ENCODE results near the gene C9orf153.
"Not testable (repeated sequence)": the region's sequence is repeated elsewhere in the genome, so short reads cannot be mapped to it uniquely, and the experiment has no call there.

Gene C9orf153

DNA sequence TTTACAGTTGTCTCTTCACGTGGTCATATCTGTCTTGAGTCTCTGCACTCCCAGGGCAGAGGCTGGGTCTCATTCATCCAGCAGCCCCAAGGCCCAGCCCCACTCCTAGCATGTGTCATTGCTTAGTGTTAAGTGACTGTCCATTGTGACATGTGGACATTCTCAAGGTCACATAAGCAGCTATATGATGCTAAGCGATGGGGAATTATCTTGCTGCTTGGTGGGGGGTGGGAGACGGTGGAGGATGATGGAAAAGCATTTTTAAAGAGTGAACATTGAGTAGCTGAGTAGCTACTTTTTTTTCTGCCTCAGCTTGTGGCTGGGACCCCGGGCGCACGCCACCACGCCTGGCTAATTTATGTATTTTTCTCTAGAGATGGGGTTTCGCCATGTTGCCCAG lies at the start of gene C9orf153:
Gene C9orf153 (minus strand): TSS at position 101 of the 400 bp plus-strand sequence. CDS start 30,054 bp downstream, outside the sequence.
- no peak for DNase-seq (ENCODE audit: low read depth)

DNA sequence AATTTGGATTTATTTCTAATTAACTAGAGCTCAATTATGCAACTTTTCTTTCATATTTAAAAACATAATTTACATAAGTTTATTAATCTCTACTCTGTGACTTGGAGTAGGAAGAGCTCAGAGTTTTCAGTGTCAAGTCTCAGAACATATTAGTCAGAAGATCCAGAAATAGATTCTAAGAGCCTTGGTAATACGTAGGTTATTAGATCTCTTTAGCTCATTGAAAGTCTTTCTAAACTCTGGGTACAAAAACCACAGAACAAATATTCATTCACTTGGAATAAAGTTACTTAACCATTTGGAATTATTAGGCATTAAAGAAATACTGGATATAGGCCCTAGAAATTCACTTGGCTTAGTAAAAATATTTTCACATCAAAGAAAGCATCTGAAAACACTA lies 49.2 kb upstream of the C9orf153 start:
- DNase-seq (ENCODE audit: low read depth) = no peak

GRCh38 chr9:86304236-86304730 lies 44.8 kb upstream of the C9orf153 start:
- no peak for DNase-seq (ENCODE audit: low read depth)

DNA sequence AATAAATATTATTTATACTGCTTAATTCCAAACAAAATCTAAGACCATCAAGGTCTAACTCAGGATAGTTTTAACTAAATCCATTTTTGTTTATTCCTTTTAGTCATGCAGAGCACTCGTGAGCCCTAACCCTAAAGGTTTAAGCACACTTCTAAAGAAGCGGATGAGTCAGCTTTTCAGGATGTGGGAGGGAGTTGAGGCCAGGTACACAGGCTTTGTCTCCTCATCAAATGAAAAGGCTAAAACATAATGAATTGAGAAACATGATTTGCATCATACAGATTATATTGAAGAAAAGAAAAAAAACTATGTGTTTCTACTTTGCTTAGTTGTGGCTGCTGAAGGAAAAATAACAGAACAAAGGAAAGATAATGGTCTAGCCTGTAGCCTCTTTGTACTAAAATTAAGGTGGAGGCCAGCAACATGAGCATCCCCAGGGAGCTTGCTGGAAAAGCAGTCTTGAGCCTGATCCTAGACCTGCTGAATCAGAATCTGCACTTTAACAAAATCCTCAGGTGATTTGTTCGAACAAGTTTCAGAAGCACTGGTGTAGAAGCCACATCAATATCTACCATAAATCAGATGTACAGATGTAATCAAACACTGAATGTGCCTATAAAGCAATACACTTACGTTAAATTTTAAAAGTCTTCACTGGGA lies 44.0 kb upstream of the C9orf153 start:
- DNase-seq (ENCODE audit: low read depth) = no peak

GRCh38 chr9:86301686-86302085 lies 42.2 kb upstream of the C9orf153 start:
- no peak for DNase-seq (ENCODE audit: low read depth)

DNA sequence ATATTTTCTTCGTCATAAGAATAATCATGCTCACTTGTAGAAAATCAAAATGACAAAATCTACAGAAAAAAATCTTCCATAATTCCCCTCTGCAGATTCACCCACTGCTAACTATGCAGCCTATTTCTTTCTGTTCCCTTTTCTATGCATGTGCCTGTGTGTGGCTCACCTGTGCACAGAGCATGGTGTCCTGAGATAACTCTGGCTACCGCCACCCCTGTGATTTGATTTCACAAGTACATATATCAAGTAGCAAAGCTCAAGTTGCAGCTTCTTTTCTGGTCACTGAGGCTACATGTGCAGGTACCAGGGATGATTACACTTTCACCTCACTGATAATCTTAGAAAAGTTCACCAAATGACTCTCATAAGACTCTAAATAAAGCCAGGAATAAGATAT lies 41.2 kb upstream of the C9orf153 start:
- DNase-seq (ENCODE audit: low read depth) = no peak

- DNase-seq (ENCODE audit: low read depth) = no peak
Observed at GRCh38 chr9:86298873-86299272, 39.4 kb upstream of the C9orf153 start.

GRCh38 chr9:86290341-86290740 lies 30.9 kb upstream of the C9orf153 start:
- DNase-seq (ENCODE audit: low read depth) = not testable (repeated sequence)

GRCh38 chr9:86288499-86289198 lies 29.2 kb upstream of the C9orf153 start:
- no peak for DNase-seq (ENCODE audit: low read depth)

DNA sequence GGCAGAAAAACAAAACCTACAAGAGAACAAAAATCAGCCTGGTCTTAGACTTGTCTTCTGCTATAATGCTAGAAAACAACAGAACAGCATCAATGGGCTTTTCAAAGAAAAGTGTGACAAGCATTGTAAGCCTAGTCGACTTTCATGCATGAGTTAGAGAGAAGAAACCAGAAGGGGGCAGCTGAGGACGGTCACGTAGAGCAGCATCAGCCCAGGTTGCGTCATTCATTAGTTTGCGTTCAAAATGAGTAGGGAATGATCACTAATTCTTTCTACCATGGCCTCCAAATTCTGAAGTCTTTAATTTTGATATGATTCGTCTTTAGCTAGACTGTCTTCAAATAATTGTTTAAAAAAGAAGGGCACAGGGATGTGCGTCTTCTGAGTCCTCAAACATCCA lies 27.6 kb upstream of the C9orf153 start:
- no peak for DNase-seq (ENCODE audit: low read depth)

- no peak for DNase-seq (ENCODE audit: low read depth)
Observed at GRCh38 chr9:86286278-86286677, 26.8 kb upstream of the C9orf153 start.

DNA sequence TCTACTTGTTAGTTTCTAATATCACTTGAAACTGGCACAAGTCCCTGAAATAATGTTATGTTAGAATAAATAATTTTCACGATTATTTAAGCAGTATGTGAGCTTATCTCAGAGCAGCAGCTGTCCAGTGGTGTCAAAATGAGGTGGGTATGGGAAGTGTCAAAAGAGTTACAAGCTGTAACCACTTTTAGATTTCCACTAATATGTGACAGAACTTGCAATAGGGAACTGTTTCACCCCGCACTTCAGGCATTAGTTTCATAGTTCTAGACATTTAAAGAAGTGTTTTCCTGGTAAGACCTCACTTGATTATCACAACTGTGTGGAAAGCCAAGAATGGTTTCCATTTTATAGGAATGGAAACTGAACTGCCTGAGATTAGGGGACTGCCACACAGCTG lies 25.8 kb upstream of the C9orf153 start:
- no peak for DNase-seq (ENCODE audit: low read depth)

- no peak for DNase-seq (ENCODE audit: low read depth)
Observed at GRCh38 chr9:86282979-86283535, 23.6 kb upstream of the C9orf153 start.

DNA sequence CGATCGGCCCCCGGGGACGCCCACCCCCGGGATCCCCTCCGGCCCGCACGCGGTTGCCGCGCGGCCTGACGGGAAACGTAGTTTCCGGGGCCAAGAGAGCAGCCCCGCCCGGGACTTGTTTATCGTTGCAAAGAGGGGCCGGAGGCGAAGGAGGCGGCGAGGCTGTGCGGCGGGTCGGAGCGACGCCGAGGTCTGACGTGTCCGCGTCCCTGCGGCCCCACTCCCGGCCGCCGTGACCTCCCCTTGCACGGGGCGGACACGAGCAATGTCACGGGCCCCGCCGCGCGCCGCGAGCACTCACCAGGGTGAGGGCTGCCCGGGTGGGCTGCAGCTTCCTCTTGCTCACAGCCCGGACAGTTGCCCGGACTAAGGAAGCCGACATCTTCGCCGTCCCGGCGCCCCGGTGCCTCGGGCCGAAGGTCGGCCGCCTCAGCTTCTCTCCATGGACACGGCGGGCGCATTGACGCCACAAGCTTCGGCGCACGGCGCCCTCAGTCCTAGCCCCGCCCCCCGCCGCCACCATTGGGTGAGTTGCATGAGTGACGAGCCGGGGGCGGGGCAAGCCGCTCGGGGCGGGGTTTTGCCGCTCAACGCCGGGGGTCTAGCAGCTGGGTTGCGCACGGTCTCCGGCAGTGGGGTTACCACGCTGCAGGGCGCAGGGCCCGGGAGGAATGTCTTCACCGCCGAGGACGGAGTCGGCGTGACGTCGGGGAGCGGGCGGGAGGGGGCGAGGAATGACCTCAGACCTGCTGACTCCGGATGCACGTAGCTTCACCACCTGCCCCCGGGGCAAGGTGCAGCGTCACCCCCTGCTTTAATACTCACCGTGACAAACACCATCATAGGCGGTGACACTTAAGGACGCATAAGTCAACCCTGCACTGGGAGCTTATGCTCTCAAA lies 22.9 kb upstream of the C9orf153 start, which contains the start of gene ISCA1:
Gene ISCA1 (minus strand): TSS at position 462 of the 902 bp plus-strand sequence. CDS start 80 bp downstream, at position 382.
- DNase-seq (ENCODE audit: low read depth) = peak; percentile 98

DNA sequence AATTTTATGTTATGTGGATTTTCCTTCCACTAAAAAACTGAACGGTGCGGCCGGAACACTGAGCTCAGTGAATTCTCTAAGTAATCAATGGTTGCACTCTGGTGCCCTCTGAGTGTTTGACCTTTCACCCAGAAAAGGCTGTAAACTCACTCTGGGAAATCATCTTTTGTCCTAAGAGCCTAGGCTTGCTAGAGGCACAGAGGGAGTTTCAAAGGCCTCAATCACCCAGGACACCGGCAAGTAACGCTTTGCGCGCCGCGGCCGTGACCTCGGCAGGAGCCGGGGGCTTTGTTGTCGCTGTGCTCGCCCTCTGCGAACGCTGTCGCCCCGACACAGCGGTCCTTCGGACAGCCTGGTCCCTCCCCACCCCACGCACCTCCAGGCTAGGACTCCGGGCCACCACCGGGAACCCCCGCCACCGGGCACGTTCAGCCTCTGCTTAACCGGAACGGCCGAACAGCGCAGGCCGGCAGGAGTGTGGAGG lies 22.2 kb upstream of the C9orf153 start:
- DNase-seq (ENCODE audit: low read depth) = no peak

DNA sequence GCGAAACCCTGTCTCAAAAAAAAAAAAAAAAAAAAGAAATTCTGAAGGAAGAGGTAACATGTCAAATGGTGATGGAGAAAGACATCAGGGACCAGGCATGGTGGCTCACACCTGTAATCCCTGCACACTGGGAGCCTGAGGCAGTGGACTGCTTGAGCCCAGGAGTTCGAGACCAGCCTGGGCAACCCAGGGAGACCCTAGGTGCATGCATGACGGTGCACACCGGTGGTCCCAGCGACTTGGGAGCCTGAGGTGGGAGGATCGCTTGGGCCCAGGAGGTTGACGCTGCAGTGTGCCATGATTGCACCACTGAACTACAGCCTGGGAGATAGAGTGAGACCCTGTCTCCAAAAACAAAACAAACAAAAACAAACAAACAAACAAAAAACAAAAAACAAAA lies 21.1 kb upstream of the C9orf153 start:
- DNase-seq (ENCODE audit: low read depth) = no peak

- no peak for DNase-seq (ENCODE audit: low read depth)
Observed at GRCh38 chr9:86279839-86280238, 20.4 kb upstream of the C9orf153 start.

GRCh38 chr9:86277072-86277471 lies 17.6 kb upstream of the C9orf153 start:
- DNase-seq (ENCODE audit: low read depth) = no peak

DNA sequence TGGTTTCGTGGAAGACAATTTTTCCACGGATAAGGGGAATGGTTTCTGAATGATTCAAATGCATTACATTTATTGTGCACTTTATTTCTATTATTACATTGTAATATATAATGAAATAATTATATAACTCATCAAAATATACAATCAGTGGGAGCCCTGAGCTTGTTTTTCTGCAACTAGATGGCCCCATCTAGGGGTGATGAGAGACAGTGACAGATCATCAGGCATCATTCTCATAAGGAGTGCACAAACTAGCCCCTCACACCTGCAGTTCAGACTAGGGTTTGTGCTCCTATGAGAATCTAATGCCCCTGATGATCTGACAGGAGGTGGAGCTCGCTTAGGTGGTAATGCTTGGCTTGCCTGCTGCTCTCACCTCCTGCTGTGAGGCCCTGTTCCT lies 16.5 kb upstream of the C9orf153 start:
- no peak for DNase-seq (ENCODE audit: low read depth)

DNA sequence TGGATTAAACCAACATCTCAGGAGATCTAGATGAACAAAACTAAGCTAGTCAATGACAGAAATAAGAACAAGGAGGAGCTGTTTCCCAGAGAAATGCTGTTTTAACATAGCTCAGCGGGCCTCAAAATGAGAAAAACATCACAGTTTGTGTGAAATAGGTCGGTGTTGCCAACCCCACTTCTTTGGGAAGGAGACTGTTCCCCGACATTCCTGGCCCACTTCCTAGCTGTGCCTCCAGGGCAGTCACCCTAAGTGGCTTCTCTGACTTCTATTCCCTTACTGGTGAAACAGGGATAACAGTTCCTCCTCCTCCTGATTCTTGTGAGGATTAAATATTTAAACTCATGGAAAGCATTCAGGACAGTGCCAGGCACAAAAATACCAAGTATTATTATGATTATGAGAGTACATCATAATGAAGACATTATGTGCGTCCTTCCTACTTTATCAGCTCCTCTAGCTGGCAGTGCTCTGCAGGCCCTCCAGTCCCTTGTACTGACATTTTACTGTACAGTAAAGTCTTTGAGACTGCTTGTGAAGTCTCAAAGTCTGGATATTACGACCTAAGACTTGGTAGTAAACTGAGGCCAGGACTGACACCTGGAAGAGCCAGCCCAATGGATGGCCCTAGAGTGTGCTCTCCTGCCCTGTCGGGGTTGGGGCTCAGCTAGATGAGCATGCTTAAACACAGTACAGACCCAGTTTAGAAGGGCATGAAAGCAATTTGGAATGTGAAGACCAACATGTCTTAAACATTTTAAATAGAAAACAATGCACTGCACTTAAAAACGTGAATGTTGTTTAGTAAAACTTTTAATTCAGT lies 15.6 kb upstream of the C9orf153 start:
- DNase-seq (ENCODE audit: low read depth) = no peak

DNA sequence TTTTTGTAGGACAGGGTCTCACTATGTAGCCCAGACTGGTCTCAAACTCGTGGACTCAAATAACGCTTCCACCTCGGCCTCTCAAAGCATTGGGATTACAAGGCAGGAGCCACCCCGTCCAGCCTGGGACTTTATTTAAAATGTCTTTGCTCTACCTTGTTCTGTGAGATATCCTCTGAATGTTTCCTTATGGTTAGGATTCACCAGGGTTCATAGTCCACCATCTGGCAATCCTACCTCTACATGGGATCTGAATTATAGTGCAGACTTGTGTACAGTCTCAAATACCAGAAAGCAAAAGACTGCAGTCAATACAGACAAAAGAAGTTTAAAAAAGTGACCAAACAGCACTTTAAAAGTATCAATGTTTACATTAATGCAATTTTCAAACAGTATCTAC lies 12.8 kb upstream of the C9orf153 start:
- no peak for DNase-seq (ENCODE audit: low read depth)

All from activated T-cell treated with anti-CD3 and anti-CD28 coated beads for 48 hours (primary cell).